COLO829 (cell line): ENCODE measurements around the gene FERMT1.

ENCODE experiments used
- DNase-seq: peaks from one replicate; pipeline ENCODE4 v3.0.0; 2012; ENCODE audit warnings: low spot score

The FERMT1 gene, protein sequence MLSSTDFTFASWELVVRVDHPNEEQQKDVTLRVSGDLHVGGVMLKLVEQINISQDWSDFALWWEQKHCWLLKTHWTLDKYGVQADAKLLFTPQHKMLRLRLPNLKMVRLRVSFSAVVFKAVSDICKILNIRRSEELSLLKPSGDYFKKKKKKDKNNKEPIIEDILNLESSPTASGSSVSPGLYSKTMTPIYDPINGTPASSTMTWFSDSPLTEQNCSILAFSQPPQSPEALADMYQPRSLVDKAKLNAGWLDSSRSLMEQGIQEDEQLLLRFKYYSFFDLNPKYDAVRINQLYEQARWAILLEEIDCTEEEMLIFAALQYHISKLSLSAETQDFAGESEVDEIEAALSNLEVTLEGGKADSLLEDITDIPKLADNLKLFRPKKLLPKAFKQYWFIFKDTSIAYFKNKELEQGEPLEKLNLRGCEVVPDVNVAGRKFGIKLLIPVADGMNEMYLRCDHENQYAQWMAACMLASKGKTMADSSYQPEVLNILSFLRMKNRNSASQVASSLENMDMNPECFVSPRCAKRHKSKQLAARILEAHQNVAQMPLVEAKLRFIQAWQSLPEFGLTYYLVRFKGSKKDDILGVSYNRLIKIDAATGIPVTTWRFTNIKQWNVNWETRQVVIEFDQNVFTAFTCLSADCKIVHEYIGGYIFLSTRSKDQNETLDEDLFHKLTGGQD

DNA sequence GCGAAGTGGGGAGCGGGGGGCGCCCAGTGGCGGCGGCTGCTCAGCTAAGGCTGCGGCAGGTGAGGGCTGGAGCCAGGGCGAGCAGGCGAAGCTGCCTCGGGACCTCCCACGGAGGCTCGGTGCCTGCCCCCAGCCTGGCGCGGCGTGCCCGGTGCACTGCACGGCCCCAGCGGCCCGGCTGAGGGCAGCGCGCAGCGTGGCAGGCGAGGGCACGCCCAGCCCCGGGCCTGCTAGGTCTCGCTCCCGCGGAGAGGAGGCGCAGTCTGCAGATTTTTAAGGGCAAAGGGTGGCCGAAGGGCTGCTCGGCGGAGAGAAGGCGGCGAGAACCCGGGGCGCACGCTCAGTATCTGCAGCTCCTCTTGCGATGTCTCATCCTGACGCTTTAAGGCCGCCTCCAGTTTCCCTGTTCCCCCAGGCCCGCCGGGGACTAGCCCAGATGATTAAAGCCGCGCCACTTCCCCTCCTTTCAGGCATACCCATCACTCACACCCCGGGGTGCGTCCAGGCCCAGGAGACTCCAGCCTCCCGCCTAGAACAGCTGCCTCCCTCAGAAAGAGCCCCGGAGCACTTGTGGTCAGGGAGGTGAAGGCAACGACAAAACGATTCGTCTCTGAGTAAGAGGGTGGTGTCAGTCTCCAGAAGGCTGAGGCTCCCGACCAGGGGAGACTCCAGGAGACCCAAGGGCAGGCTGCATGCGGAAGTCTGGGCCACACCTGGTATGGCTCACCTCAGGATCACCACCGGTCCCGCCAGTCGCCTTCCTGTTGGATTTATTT is at the start of gene FERMT1:
Gene FERMT1, minus strand, starts transcription at position 158 of the 776 bp plus-strand sequence. CDS start 3,476 bp downstream, outside the sequence.
- DNase-seq = peak; percentile 20

DNA sequence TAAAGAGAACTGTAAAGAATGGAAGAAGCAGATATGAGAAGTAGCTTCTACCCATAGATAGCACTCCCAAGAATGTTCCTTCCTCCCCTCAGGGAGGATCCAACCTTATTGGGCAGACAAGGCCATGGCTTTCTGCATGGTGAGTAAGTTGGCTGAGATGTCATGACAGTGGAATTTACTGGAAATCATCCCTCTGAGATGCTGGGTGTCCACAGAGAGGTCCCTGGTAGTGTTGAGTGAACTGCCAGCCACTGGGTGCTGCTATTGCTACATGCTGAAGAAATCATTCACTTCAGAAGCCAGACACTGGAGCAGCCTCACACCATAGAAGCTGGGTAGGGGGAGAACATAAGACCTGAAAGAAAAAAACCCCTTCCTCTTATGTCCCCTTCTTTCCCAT is 46.4 kb upstream of the FERMT1 start:
- DNase-seq = peak; percentile 29

DNA sequence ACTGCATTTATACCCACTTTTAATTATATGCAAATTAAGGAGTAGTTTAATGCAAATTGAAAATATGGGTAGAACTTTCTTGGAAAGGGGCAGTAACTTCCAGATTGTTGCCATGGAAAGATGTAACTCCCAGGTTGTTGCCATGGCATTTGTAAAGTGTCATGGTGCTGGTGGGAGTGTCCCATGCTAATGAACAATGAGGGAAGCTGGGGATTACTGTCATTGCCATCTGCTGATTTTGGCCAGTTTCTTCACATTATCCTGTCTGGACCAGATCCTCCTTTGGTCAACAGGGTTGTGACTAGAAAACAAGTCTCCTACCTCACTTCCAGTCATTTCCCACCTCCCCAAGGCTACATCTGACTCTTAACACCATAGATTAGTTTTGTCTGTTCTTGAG is 45.4 kb upstream of the FERMT1 start:
- DNase-seq = no peak

DNA sequence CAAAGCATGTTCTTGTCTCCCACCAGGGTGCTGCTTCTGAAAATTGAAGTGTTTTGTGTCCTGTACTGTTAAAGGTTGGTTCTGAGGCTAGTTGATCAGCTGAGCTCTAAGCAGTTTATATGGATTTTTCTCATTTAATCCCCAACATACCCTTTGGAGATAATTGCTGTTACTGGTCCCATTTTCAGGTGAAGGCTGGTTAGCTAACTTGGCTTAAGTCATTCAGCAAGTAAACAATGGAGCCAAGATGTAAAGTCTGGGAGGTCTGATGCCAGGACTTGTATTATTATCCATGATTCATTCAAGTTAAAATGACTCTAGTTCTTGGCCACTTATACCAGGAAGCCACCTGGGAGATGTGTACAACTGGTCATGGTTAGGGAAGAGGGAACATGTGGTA is 42.5 kb upstream of the FERMT1 start:
- DNase-seq = no peak

DNA sequence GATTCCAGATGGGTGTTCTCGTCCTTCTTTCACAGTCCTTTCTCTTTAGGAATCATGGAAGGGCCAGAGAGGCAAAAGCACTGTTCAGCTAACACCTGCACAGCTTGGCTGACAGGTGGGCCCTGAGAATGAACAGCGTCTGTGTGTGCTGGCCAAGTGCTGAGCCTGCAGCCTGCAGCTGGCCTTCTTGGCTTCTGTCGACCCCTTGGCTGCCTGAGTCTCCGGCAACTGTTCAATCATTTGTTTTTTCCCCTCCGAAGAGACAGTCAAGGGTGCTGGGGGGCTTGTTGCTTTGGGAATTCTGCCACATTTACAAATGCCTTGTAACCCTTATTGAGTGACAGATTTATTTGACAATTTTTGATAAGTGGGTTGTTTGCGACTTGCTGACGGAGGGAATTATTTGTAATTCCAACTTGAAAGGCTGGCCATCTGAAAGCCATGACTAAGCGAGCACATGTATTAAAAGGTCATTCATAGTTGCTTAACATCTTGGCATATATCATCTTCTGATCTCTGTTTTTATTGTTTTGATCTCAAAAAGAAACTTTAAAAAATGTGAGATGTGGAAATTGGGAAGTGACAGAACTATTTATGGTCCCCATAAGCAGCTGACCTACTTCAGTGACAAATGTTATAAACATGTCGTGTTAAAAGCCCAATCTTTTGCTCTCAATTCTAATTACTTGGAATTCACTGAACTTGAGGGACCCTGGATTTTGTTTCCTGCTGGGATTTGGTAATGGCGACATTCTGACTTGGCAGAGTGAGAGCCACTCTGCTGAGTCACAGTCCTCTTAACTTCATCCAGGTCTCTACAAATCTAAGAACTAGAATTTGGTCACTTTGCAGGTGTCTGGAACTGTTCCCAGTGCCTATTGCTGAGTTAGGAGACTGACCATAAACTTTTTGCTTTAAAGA is 41.9 kb upstream of the FERMT1 start:
- peak; percentile 49 for DNase-seq

DNA sequence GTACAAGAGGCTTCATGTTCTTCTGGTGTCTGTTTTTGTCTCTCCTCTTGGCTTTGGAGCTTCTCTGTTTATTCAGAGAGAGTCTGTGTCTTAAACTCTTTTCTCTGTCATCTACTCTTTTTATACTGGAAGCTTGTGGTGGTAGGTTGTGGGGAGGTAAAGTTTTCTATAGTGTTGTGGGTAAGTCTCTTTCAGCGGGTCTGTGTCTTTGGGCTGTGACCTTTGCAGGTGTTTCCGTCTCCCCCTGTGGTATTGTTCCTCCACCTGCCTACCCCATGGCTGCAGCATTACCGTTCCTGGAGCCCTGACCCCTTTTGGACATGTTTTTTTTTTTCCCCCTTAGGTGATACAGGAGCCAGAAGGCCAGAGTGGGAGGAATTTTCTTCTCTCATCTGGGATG is 37.9 kb upstream of the FERMT1 start:
- no peak for DNase-seq

DNA sequence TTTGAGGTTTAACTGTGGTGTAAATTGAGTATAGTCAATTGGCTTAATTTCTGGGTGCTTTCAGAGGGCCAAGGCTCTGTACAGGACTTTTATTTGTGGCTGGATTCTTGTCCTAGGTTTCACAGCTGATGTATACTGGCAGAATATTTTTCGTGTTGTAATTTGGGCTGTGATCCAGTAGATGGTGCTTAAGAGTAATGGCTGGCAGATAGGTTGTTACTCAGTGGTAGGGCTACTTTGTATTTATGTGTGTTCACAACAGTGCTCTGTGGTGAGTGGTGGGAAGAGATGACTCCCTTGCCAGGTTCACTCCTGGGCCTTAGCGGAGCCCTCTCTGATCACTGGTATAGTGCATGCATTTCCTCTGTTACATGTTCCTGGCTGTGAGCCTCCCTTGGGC is 34.5 kb upstream of the FERMT1 start:
- DNase-seq = no peak

DNA sequence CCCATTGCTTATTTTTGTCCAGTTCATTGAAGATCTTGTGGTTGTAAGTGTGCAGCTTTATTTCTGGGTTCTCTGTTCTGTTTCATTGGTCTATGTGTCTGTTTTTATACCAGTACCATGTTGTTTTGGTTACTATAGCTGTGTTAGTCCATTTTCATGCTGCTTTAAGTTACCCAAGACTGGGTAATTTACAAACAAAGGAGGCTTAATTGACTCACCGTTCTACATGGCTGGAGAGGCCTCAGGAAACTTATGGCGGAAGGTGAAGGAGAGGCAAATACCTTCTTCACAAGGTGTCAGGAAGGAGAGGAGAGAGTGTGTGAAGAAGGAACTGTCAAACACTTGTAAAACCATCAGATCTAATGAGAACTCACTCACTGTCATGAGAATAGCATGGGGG is 29.9 kb upstream of the FERMT1 start:
- DNase-seq = no peak

DNA sequence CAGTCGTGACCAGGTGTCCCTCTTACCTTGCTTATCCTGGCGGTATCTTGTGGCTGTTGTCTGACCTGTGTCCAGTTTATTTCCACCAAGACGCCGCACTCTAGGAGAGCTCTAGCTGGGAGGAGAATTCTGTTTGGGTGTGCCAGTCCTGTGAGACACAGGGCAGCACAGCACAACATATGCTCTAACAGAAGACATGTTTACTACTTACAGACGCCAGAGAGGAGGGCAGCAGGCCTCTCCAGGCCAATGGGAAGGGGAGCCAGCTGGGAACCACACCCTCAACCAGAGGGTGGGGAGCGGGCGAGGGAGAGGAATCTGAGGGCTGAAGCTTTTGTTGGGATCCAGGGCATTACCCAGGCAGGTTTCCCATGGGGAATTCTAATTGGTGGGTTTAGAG is 25.2 kb upstream of the FERMT1 start:
- DNase-seq = no peak

DNA sequence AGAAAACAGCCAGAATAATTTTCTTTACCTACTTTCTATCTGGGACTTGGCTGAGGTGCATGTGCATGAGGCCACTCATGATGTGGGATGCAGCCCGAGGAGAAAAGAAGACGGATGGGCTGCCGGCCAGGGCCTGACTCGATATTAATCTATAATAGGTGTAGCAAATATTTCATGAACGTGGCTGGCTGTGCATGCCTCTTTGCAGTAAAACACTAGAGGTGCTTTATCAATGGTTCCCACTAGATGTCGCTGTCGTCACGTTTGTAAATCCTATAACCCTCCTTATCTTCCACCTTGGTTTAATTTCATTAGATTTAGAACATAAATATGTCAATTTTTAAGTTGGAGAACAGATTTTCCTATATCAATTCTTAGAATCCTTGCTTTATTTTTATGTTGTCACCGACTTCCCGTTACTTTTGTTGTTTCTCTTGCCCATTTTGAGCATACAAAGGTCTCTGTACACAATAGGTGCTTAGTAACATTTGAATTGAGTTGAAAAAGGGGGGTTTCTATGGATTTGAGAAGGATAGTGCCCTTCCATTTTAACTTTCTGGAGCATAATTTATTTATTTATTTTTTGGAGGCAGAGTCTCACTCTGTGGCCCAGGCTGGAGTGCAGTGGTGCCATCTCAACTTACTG is 19.6 kb upstream of the FERMT1 start:
- peak; percentile 72 for DNase-seq

DNA sequence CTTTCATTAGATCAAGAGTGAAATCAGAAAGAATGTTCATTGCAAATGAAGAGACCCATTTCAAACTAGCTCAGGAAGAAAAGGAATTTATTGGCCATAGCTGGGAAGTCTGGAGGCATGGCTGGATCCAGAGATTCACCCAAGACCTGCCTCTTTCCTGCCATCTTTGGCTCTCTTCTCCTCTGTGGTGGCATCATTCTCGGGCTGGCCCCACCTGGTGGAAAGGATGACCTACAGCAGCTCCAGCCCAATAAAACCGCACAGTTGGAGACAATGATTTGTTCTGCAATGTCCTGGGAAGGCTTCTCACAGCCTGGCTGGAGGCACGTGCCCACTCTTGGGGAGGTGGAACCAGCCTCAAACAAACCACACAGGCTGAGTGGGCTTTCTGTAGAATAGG is 18.1 kb upstream of the FERMT1 start:
- peak; percentile 35 for DNase-seq

DNA sequence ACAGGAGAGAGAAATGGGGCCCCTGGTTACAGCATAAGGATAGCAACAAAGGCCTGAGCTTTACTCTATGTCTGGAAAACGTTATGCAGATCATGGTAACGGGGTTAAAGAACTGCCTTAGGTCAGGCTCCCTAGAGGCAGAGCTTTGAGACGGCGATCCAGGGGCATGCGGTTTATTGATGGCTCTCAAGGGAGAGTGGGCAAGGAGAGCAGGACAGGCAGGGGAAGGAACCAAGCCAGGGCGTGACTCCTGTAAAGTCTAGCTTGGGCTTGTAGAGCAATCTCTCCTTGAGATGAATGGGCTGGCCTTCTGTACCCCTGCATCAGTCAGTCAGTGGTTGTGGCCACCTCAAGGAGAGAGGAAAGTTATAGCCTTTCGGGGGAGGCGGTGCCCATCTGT is 12.5 kb upstream of the FERMT1 start:
- DNase-seq = no peak

DNA sequence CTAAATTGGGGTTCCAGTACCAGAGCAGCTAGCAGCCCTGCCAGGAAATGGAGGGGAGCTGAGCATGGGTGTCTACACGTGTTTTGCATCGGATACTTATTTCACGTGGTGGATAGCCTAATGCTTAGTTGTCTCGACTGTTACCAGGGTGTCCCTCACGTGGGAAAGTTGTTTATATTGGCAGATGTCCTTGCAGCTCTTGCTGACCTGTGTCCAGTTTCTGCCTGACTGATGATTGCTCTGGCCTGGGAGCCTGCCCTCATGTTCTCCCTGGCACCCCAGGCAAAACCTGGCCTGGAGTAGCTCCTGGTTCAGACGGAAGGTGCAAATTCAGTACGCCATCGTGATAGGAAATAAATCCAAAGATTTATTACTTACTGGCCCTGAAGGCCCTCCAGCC is 11.8 kb upstream of the FERMT1 start:
- no peak for DNase-seq

DNA sequence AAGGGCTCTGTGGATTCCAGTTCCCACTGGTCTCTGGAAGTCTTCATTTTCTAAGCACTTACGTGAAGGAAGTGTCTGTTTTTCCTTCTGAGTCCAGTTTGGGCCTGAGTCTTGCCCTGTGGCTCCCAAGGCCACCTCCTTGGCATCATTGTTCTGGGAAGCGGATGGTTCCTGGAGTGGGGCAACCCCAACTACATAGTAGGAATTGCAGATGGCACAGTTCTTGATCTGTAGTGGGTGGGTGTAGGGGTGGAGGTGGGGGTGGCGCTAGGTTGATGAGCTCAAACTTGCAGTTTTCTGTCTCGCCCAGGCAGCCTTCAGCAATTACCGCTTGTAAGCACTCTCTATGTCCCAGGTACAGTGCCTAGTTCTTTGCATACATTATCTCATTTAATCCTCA is 7.2 kb upstream of the FERMT1 start:
- DNase-seq = no peak

DNA sequence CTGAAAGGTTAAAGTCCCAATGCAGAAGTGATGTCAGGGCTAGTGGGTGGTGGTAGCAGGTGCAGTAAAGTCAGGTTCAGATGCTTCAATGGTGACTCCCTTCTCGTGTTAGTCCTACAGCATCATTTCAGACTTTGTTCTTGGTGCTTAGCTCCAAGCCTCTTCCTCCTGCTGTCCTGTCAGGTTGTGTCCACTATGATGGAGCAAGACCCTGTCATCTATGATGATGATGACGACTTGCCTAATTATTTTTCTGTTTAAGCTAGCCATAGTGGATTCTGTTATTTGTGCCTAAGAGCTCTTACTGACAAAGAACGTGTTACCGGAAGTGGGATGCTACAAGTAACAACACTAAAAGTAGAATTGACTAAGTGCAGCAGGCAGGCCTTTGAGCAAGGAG is 5.0 kb upstream of the FERMT1 start:
- DNase-seq = no peak

DNA sequence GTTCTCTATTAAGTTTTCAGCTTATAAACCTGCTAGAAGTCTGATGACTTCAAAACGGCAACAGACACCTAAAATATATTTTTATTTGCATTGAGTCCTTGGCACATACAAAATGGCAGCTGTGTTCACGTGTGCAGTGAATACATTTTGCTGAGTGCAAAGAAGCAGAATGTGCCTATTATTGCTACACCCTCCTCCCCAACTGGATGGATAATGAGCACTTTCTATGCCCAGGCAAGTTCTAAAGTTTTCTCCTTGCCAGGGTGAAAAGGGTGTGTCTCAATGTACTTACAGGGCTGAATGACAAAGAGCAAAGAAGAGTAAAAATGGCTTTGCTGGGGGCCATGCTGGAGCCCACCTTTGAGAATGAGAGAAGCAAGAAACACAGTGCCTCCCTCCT is 4.0 kb upstream of the FERMT1 start:
- DNase-seq = no peak

DNA sequence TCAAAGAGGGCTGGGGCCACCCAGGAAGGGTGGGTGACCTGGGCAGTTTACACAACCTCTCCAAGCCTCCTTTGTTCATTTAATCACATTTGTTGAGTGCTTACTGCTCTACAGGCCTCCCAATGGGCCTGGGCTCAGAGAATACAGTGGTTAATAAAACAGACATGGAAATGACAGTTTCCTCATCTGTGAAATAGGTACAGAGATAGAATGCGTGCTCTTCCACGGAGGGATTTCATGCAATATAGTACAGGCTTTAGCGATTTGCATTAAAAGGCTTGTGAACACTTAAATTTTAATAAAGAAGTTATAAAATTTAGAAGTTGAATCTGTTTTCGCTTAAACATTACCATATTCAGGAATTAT is 802 bp upstream of the FERMT1 start:
- DNase-seq = no peak

DNA sequence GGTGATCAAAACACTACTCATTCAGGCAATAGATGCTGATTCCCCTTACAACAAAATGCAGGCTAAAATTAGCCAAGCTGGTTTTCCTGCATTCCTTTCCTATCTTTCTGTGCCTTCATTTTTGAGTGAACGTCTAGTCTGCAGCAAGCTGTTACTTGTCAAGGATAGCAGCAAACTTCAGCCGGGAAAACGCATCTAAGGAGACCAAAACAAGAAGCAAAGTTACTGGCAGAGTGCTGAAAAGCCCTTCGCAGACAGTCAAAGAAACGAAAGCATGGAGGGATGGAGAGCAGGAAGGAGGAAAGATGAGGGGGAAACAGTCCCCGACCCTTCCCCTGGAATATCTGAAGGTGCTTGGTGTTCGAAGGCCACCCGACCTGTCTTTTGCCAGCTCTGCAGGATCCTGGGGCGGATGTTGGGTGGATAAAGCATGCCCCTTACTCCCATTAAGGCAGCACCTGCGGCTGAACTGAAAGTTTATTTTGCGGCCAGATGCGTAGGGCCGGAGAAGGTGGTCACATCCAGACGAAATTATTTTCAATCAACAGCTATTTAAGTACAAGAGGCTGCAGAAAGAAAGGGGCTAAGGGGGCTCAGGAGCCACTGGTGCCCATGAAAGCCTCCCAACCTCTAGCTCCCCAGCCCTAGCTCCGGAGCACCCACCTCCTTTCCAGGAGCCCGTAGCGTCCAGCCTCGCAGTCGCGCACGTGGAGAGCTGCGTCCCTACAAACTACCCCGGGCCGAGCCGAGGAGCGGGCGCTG is 538 bp downstream of the FERMT1 start:
- no peak for DNase-seq

DNA sequence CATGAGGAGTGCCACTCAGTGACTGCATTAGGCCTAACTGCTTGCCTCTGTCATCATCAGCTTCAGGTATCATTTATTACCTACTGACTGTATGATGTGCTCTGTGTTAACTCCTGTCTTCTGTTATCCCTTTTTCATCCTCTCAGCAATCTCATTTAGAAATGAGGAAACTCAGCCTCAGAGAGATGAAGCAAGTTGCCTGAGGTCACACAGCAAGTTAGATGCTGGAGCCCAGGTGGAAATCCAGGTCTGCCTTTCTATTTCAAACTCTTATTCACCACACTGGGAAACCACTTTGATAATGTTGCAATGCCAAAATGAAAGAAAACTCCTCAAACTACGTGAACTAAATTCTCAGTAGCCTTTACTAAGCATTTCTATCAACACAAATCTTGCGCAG is 1.3 kb downstream of the FERMT1 start:
- no peak for DNase-seq

DNA sequence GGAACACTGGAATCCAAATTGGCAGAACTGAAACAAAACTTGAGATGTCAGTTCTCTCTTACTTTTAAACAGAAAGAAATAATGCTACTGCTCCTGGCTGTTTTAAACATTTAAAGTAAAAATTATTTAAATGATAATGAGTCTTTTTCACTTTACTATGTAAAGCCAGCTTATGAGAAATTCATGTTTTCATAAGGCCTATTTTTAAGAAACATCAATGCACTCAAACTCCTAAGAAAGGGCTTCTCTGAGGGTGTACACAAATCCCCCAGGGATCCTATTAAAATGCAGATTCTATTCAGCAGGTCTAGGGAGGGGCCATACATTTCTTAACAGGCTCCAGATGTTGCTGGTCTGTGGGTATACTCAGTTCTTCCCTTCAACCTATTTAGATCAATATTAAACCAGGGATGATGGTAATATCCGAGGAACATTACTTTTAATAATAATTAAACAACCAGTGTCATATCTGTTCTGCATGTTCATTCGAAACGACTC is 2.3 kb downstream of the FERMT1 start:
- no peak for DNase-seq
